Measurements from ENCODE around the gene FEM1B.

The FEM1B gene

GRCh38 chr15:68289621-68290352, 12.2 kb downstream of the FEM1B start:
- CTCF ChIA-PET: interaction anchor here (0.7 to 1.7 kb wide), 7 partner anchors 8 to 37 kb away, joined by 3 to 8 read pairs (median 3); no protein-coding TSS in a partner anchor

GRCh38 chr15:68290715-68291114, 13.2 kb downstream of the FEM1B start:
- Histone ChIP-seq H3K9me3 (ENCODE audit: control insufficient read depth, insufficient read depth, low read depth, low read length) (no peaks in the 10 kb centered on the region), H3K4me1 (ENCODE audit: control insufficient read depth, insufficient read depth, low read length) (peaks cover 20% of the 10 kb centered on the region), H3K36me3 (ENCODE audit: control insufficient read depth in 2 of 2, insufficient read depth in 1 of 2, low read length in 2 of 2) (peaks cover 9 to 33% of the 10 kb centered on the region in 2 experiments; a peak in 2 of 3 replicates), H3K27ac (ENCODE audit: extremely low read depth, low read depth, low read length) (no peak overlapping the region), H3K4me3 (ENCODE audit: low read depth, low read length) (no peak overlapping the region)
- CTCF ChIA-PET: interaction anchor here (0.7 to 1.0 kb wide), 2 partner anchors 16 to 80 kb away, joined by 3 read pairs; no protein-coding TSS in a partner anchor
- POLR2A ChIA-PET: interaction anchor here (2.5 kb wide), 1 partner anchor 13 kb away, joined by 14 read pairs; the partner anchor contains the start of gene FEM1B
- TF ChIP-seq ZNF501 (tag by site-specific recombination; IDR thresholded peaks at IDR 0.05) (no peak), ZFP37 (tag by site-specific recombination; IDR thresholded peaks at IDR 0.05) (no peak), ZNF140 (tag by site-specific recombination; IDR thresholded peaks at IDR 0.05) (no peak), ZNF660 (tag by site-specific recombination; IDR thresholded peaks at IDR 0.05) (no peak), ZEB2 (tag by site-specific recombination; IDR thresholded peaks at IDR 0.05) (no peak), ZNF488 (tag by site-specific recombination; IDR thresholded peaks at IDR 0.05) (no peak), KLF17 (tag by site-specific recombination; IDR thresholded peaks at IDR 0.05) (no peak)
- TF ChIP-seq, protein P1, sequence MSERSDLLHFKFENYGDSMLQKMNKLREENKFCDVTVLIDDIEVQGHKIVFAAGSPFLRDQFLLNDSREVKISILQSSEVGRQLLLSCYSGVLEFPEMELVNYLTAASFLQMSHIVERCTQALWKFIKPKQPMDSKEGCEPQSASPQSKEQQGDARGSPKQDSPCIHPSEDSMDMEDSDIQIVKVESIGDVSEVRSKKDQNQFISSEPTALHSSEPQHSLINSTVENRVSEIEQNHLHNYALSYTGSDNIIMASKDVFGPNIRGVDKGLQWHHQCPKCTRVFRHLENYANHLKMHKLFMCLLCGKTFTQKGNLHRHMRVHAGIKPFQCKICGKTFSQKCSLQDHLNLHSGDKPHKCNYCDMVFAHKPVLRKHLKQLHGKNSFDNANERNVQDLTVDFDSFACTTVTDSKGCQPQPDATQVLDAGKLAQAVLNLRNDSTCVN (tag by site-specific recombination; optimal IDR thresholded peaks at IDR 0.05): no peak
- TF ChIP-seq, protein P2, sequence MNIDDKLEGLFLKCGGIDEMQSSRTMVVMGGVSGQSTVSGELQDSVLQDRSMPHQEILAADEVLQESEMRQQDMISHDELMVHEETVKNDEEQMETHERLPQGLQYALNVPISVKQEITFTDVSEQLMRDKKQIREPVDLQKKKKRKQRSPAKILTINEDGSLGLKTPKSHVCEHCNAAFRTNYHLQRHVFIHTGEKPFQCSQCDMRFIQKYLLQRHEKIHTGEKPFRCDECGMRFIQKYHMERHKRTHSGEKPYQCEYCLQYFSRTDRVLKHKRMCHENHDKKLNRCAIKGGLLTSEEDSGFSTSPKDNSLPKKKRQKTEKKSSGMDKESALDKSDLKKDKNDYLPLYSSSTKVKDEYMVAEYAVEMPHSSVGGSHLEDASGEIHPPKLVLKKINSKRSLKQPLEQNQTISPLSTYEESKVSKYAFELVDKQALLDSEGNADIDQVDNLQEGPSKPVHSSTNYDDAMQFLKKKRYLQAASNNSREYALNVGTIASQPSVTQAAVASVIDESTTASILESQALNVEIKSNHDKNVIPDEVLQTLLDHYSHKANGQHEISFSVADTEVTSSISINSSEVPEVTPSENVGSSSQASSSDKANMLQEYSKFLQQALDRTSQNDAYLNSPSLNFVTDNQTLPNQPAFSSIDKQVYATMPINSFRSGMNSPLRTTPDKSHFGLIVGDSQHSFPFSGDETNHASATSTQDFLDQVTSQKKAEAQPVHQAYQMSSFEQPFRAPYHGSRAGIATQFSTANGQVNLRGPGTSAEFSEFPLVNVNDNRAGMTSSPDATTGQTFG (tag by site-specific recombination; IDR thresholded peaks at IDR 0.05; ENCODE audit: borderline replicate concordance): no peak
- TF ChIP-seq, protein P3, sequence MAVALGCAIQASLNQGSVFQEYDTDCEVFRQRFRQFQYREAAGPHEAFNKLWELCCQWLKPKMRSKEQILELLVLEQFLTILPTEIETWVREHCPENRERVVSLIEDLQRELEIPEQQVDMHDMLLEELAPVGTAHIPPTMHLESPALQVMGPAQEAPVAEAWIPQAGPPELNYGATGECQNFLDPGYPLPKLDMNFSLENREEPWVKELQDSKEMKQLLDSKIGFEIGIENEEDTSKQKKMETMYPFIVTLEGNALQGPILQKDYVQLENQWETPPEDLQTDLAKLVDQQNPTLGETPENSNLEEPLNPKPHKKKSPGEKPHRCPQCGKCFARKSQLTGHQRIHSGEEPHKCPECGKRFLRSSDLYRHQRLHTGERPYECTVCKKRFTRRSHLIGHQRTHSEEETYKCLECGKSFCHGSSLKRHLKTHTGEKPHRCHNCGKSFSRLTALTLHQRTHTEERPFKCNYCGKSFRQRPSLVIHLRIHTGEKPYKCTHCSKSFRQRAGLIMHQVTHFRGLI (tag by site-specific recombination; IDR thresholded peaks at IDR 0.05): no peak

More at GRCh38 chr15:68289621-68290352, 12.2 kb downstream of the FEM1B start:
- Histone ChIP-seq H3K9me3 (ENCODE audit: control insufficient read depth, insufficient read depth, low read depth, low read length) (no peaks in the 10 kb centered on the region), H3K27ac (ENCODE audit: extremely low read depth, low read depth, low read length) (no peak overlapping the region), H3K4me3 (ENCODE audit: low read depth, low read length) (no peak overlapping the region), H3K36me3 (ENCODE audit: control insufficient read depth in 2 of 2, insufficient read depth in 1 of 2, low read length in 2 of 2) (peaks cover 9 to 41% of the 10 kb centered on the region in 2 experiments; a peak in 2 of 3 replicates), H3K4me1 (ENCODE audit: control insufficient read depth, insufficient read depth, low read length) (peaks cover 20% of the 10 kb centered on the region)
- POLR2A ChIA-PET: interaction anchor here (0.9 to 1.3 kb wide), 3 partner anchors 12 to 37 kb away, joined by 3 to 5 read pairs (median 4); partner anchors contain the start of gene FEM1B
- TF ChIP-seq ZNF600 (tag by site-specific recombination; IDR thresholded peaks at IDR 0.05) (no peak), SETDB1 (IDR thresholded peaks at IDR 0.05; ENCODE audit: insufficient read length, low read length) (no peak), ZNF629 (tag by site-specific recombination; IDR thresholded peaks at IDR 0.05) (peak; percentile 61; the same call in 1 of the 2 replicates), ZNF214 (tag by site-specific recombination; IDR thresholded peaks at IDR 0.05; ENCODE audit: borderline replicate concordance) (no peak), ATF2 (tag by site-specific recombination; IDR thresholded peaks at IDR 0.05; ENCODE audit: low read depth) (peak; percentile 79), ZNF366 (tag by site-specific recombination; conservative IDR thresholded peaks at IDR 0.05) (no peak)
- TF ChIP-seq, protein P4, sequence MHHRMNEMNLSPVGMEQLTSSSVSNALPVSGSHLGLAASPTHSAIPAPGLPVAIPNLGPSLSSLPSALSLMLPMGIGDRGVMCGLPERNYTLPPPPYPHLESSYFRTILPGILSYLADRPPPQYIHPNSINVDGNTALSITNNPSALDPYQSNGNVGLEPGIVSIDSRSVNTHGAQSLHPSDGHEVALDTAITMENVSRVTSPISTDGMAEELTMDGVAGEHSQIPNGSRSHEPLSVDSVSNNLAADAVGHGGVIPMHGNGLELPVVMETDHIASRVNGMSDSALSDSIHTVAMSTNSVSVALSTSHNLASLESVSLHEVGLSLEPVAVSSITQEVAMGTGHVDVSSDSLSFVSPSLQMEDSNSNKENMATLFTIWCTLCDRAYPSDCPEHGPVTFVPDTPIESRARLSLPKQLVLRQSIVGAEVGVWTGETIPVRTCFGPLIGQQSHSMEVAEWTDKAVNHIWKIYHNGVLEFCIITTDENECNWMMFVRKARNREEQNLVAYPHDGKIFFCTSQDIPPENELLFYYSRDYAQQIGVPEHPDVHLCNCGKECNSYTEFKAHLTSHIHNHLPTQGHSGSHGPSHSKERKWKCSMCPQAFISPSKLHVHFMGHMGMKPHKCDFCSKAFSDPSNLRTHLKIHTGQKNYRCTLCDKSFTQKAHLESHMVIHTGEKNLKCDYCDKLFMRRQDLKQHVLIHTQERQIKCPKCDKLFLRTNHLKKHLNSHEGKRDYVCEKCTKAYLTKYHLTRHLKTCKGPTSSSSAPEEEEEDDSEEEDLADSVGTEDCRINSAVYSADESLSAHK (tag by site-specific recombination; IDR thresholded peaks at IDR 0.05): no peak
